ENCODE results near the gene EIF1AX. TPM values are rescaled to one million over a fixed set of nuclear protein-coding genes. Genes with fewer than 3 reads are reported as not detected.

EIF1AX gene
- total and polyA plus RNA-seq, 2 of the 13 experiments (the other 11 are each of a cell fraction or from before 2014, with no cell fraction given): 35.1 to 82.7 TPM

GRCh38 chrX:20116577-20117240 lies 24.9 kb downstream of the EIF1AX start, which contains the start of gene MAP7D2:
Gene MAP7D2 (minus strand): TSS chrX:20116907. CDS start chrX:20116879, 28 bp downstream.
- Histone ChIP-seq H2AFZ (ENCODE audit: low read length) (no peak within 1 kb of the TSS), H3K36me3 (replicated peaks in 1 of 2; ENCODE audit: control insufficient read depth in 1 of 2, insufficient read depth in 2 of 2, low read length in 2 of 2) (no peaks in the 10 kb centered on the region), H3K4me2 (ENCODE audit: low read depth, low read length) (peak within 1 kb of the TSS; percentile 84), H4K20me1 (ENCODE audit: insufficient read depth, low read length) (no peaks in the 10 kb centered on the region), H3K79me2 (ENCODE audit: insufficient read depth, low read length) (peaks cover 5% of the 10 kb centered on the region), H3K9me3 (ENCODE audit: low read length) (no peaks in the 10 kb centered on the region), H3K9ac (ENCODE audit: insufficient read depth, low read depth, low read length) (peak within 1 kb of the TSS; percentile 49), H3K4me1 (ENCODE audit: insufficient read depth, low read length) (peaks cover 35% of the 10 kb centered on the region), H3K4me3 (replicated peaks in 1 of 3; ENCODE audit: insufficient read depth in 1 of 3, low read depth in 2 of 3, low read length in 3 of 3) (peak within 1 kb of the TSS; percentile 50 to 71 (median 64); a peak in 5 of 6 replicates), H3K27ac (ENCODE audit: extremely low read length, insufficient read depth, low read length) (no peak within 1 kb of the TSS), H3K27me3 (ENCODE audit: control insufficient read depth in 1 of 2, insufficient read depth in 2 of 2, low read length in 2 of 2) (no peaks in the 10 kb centered on the region)
- in situ Hi-C loops (cut with HindIII; ENCODE audit: extremely low pct_ligation_motif_present, low pct_unique_long_range_greater_than_20kb): no loop called here
- peak; percentile 78 for ATAC-seq
- no peak for FAIRE-seq
- peak; percentile 2 for DNase-seq (ENCODE audit: low spot score)
- CTCF ChIA-PET (ENCODE audit: low intra/inter-chr PET ratio, low total read pairs): no interaction called here
- POLR2A ChIA-PET: no interaction called here
- no TSS peak for BruUV-seq (replicated peaks)
- no CpG with 5 or more reads among the region's 91 CpGs for WGBS (ENCODE audit: low lambda C conversion rate)
- intact Hi-C loops (cut with micrococcal nuclease; ENCODE audit: unreplicated experiment): no loop called here
- TF ChIP-seq TFDP1 (CRISPR knock-in tag; IDR thresholded peaks at IDR 0.05; ENCODE audit: borderline replicate concordance): peak; percentile 43; the same call in 1 of the 2 replicates
- TF ChIP-seq BCL6 (CRISPR knock-in tag; IDR thresholded peaks at IDR 0.05): no peak
- TF ChIP-seq FOXM1 (CRISPR knock-in tag; IDR thresholded peaks at IDR 0.05): no peak
- TF ChIP-seq CHD4 (IDR thresholded peaks at IDR 0.05; ENCODE audit: borderline replicate concordance, low read length): no peak
- no peak for TF ChIP-seq ZBTB49 (CRISPR knock-in tag; IDR thresholded peaks at IDR 0.05; ENCODE audit: borderline replicate concordance)
- TF ChIP-seq KLF6 (CRISPR knock-in tag; IDR thresholded peaks at IDR 0.05): no peak
- 0 out of 2 replicates have a peak, but pooled peaks have one; percentile 30 for TF ChIP-seq ZNF281 (CRISPR knock-in tag; IDR thresholded peaks at IDR 0.05; ENCODE audit: borderline replicate concordance)
- peak; percentile 20; the same call in 1 of the 2 replicates for TF ChIP-seq HNF4A (CRISPR knock-in tag; IDR thresholded peaks at IDR 0.05)
- TF ChIP-seq BRF2 (CRISPR knock-in tag; IDR thresholded peaks at IDR 0.05): no peak
- TF ChIP-seq GMEB1 (CRISPR knock-in tag; IDR thresholded peaks at IDR 0.05; ENCODE audit: borderline replicate concordance): peak; percentile 59; the same call in 1 of the 2 replicates
- no peak for TF ChIP-seq SRY (CRISPR knock-in tag; IDR thresholded peaks at IDR 0.05)
- TF ChIP-seq HNRNPUL1 (IDR thresholded peaks at IDR 0.05; ENCODE audit: low read depth, low read length): no peak
- no peak for TF ChIP-seq ZNF263 (CRISPR knock-in tag; IDR thresholded peaks at IDR 0.05)
